Endothelial cell (in vitro differentiated cells): ENCODE results near the gene TLL2. TPM values are rescaled to one million over a fixed set of nuclear protein-coding genes. Genes with fewer than 3 reads are reported as not detected.
A peak's percentile ranks its signal among the peaks of the same experiment; 100 is the strongest.

Source experiments
- DNase-seq: peaks from one replicate; pipeline ENCODE4 v3.0.0; 2021; ENCODE audit warnings: low spot score
- H3K27ac Mint-ChIP-seq: one replicate; pipeline ENCODE4 v1.8.0; 2021; ENCODE audit warnings: mixed read lengths, inconsistent platforms; ENCODE audit not compliant: unreplicated experiment
- H3K27me3 Mint-ChIP-seq: one replicate; pipeline ENCODE4 v1.8.0; 2021; ENCODE audit warnings: mild to moderate bottlenecking, moderate library complexity, mixed read lengths, inconsistent platforms; ENCODE audit not compliant: unreplicated experiment
- H3K36me3 Mint-ChIP-seq: one replicate; pipeline ENCODE4 v1.8.0; 2021; ENCODE audit warnings: mild to moderate bottlenecking, low read depth, mixed read lengths, inconsistent platforms; ENCODE audit not compliant: unreplicated experiment
- H3K4me1 Mint-ChIP-seq: one replicate; pipeline ENCODE4 v1.8.0; 2021; ENCODE audit warnings: mild to moderate bottlenecking, mixed read lengths, inconsistent platforms; ENCODE audit not compliant: unreplicated experiment
- H3K4me3 Mint-ChIP-seq: one replicate; pipeline ENCODE4 v1.8.0; 2021; ENCODE audit warnings: mild to moderate bottlenecking, mixed read lengths, inconsistent platforms; ENCODE audit not compliant: unreplicated experiment
- H3K9me3 Mint-ChIP-seq: one replicate; pipeline ENCODE4 v1.8.0; 2021; ENCODE audit warnings: mixed read lengths, inconsistent platforms; ENCODE audit not compliant: unreplicated experiment
- total RNA-seq: library from RNA; stranded (reverse); fragmentation: NEBNext Ultra II Directional; extraction: Animal tissue kit (Norgen Biotek cat#: 25700); gene quantifications from one replicate; pipeline ENCODE4 v1.2.1, GENCODE V29; 2021; ENCODE audit not compliant: unreplicated experiment
- TF ChIP-seq, protein P1 (sequence below): fragments of 200-600 bp; sonication (generic); IDR thresholded peaks from one replicate; pipeline ENCODE4 v1.5.0; 2021; ENCODE audit warnings: antibody characterized with exemption; ENCODE audit not compliant: unreplicated experiment

Gene TLL2
- total RNA-seq, 1 donor from 2014 or later = 0.41 TPM

DNA sequence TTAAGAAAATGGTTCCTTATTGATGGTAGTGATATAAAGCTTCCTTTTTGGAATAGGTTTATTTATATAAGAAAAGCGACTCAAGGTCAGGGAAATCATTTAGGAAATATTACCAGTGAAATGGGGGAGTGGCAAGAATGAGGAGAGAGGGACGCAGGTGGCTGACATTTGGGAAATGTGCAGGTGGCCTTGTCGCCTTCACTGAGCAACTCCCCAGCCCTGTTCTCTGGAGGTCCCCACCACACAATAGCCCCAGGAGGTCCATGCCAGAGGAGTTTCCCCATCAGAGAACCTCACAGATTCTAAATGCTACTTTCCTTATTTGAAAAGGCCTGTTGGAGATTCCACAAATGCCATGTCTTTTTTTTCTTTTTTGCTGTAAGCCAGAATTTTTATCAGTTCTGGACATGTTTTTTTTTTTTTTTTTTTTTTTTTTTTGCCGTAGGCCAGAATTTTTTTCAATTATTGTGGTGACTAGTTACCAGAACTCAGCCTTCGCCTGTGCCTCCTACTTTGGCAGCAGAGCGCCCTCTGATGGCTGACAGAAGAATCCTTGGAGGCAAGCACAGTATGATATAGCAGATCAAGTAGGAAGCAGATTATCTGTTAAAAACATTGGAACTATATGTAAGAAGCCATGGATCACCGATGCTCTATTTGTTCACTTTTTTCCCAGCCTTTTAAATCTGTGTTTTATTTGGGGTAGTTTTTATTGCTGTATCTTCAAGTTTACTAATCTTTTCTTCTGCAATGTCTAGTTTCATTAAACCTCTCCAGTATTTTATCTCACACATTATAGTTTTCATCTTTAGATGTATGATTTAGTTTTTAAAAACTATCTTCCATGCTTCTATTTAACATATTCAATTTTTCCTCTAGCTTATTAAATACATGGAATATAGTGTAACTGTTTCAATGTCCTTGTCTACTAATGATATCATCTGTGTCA lies 173.5 kb downstream of the TLL2 start:
- peak; percentile 77 for DNase-seq
- no peaks in the 10 kb centered on the region for H3K27me3 Mint-ChIP-seq
- peaks cover 4% of the 10 kb centered on the region for H3K4me1 Mint-ChIP-seq
- H3K9me3 Mint-ChIP-seq = peaks cover 5% of the 10 kb centered on the region
- H3K36me3 Mint-ChIP-seq = peaks cover 4% of the 10 kb centered on the region
- TF ChIP-seq, protein P1, sequence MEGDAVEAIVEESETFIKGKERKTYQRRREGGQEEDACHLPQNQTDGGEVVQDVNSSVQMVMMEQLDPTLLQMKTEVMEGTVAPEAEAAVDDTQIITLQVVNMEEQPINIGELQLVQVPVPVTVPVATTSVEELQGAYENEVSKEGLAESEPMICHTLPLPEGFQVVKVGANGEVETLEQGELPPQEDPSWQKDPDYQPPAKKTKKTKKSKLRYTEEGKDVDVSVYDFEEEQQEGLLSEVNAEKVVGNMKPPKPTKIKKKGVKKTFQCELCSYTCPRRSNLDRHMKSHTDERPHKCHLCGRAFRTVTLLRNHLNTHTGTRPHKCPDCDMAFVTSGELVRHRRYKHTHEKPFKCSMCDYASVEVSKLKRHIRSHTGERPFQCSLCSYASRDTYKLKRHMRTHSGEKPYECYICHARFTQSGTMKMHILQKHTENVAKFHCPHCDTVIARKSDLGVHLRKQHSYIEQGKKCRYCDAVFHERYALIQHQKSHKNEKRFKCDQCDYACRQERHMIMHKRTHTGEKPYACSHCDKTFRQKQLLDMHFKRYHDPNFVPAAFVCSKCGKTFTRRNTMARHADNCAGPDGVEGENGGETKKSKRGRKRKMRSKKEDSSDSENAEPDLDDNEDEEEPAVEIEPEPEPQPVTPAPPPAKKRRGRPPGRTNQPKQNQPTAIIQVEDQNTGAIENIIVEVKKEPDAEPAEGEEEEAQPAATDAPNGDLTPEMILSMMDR = peak; percentile 54
- no peak overlapping the region for H3K4me3 Mint-ChIP-seq
- H3K27ac Mint-ChIP-seq = no peak overlapping the region

DNA sequence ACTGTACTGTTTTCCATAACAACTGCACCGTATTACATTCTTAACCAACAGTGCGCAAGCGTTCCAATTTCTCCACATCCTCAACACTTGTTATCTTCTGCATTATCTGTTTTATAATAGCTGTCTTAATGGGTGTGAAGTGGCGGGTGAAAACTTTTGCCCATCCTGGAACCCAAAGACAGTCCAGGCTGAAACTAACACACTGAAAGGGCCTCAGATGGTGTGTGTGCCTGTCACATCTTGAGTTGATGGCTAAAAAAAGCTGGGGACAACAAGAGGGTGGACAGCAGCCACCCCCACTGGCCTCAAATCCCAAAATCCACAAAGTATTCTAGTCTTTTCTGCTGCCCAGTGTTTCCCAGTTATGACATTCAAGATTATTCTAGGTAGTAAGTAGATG lies 174.3 kb downstream of the TLL2 start:
- H3K27ac Mint-ChIP-seq = no peak overlapping the region
- H3K36me3 Mint-ChIP-seq = no peaks in the 10 kb centered on the region
- no peak overlapping the region for H3K4me3 Mint-ChIP-seq
- H3K9me3 Mint-ChIP-seq = peaks cover 4% of the 10 kb centered on the region
- no peaks in the 10 kb centered on the region for H3K27me3 Mint-ChIP-seq
- DNase-seq = no peak
- TF ChIP-seq, protein P1 = no peak
- H3K4me1 Mint-ChIP-seq = peaks cover 2% of the 10 kb centered on the region

DNA sequence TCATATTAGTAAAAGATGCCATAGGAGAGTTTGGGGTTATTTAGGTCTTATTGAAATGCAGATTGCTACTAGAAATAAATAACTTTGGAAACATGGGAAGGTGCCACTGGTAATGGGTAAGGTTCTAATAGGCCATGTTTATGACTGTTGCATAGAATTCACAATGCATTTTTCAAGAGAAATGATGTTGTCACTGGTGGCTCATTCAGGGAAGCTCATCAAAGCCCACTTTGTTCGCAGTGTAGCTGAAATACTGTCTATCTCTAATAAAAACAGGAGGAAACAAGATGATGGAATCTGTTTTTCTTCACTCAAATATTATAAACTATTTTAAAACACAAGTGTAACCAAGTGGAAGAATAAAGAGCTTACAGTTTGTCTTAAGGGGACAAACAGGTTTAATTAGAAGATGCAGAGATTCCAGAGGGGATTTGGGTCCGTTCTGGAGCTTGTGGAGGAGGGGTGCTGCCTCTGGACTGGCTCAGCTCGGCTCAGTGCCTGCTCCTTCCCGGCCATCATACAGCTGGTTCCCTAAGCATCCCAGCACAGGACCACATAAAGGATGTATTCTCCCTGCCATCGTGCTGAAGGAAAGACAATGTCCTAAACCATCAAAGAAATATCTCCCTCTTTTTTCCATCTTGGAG lies 175.3 kb downstream of the TLL2 start:
- Mint-ChIP-seq H3K27me3 (no peaks in the 10 kb centered on the region), H3K36me3 (no peaks in the 10 kb centered on the region), H3K9me3 (no peaks in the 10 kb centered on the region)

DNA sequence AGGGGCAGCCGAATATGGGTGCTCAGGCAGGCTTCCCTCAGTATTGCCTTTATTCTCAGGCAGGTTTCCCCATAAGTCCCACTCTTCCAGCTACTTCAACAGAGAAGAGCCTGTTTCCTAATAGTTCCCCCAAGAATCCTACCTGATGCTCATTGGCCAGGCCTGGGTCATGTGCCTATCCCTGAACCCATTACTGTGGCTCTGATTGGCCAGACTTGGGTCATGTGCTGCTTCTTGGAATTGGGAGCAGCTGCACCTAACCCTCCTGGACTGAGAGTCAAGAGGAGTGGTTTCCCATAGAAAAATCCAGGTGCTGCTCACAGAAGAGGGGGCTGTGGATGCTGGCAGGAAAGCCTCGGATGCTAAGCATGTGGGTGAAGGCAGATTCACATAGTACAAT lies 176.6 kb downstream of the TLL2 start:
- Mint-ChIP-seq H3K9me3 (no peaks in the 10 kb centered on the region), H3K4me3 (no peak overlapping the region), H3K4me1 (peaks cover 2% of the 10 kb centered on the region), H3K27ac (no peak overlapping the region), H3K36me3 (no peaks in the 10 kb centered on the region), H3K27me3 (no peaks in the 10 kb centered on the region)
- TF ChIP-seq, protein P1 = no peak
- DNase-seq = no peak

More for the DNA sequence above, 175.3 kb downstream of the TLL2 start:
- Mint-ChIP-seq H3K27ac (no peak overlapping the region), H3K4me1 (peaks cover 2% of the 10 kb centered on the region), H3K4me3 (no peak overlapping the region)
- DNase-seq = no peak
- TF ChIP-seq, protein P1 = no peak
